ENCODE data around the gene STON1. TPM values are rescaled to one million over a fixed set of nuclear protein-coding genes. Genes with fewer than 3 reads are reported as not detected.
"Not testable (repeated sequence)": the region's sequence is repeated elsewhere in the genome, so short reads cannot be mapped to it uniquely, and the experiment has no call there.

The STON1 gene
- total RNA-seq, 6 experiments from 2014 or later, result 1.1 to 4.3 (median 1.6) TPM

DNA sequence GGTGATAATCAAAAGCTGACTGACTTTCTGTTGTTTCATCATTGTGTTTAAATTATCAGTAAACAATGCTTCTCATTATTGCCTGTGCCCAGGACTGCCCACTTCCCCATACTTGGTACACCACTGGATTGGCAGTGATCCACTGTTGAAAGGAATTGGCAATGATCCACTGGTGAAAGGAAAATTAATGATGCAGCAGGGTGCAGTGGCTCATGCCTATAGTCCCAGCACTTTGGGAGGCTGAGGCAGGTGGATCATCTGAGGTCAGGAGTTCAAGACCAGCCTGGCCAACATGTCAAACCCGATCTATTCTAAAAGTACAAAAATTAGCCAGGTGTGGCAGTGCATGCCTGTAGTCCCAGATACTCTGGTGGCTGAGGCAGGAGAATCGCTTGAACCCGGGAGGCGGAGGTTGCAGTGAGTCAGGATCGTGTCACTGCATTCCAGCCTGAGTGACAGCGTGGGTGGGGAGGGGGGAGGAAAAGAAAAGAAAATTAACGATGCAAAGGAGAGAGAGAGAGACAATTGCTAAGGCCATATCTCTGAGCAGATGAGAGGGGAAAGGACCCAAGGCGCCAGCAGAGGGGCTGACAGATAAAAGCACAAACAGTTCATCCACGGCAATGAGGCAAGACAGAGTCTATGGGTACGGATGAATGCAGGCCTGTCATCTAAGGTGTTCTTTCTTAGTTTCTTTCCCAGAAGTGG, 77.5 kb downstream of the STON1 start:
- WGBS (ENCODE audit: insufficient coverage, low coverage, low lambda C conversion rate, missing lambda C conversion rate), result 70% methylated on average over 9 of the region's 10 CpGs
- DNase-seq (no peak), ATAC-seq (no peak)
- TF ChIP-seq, protein P1, sequence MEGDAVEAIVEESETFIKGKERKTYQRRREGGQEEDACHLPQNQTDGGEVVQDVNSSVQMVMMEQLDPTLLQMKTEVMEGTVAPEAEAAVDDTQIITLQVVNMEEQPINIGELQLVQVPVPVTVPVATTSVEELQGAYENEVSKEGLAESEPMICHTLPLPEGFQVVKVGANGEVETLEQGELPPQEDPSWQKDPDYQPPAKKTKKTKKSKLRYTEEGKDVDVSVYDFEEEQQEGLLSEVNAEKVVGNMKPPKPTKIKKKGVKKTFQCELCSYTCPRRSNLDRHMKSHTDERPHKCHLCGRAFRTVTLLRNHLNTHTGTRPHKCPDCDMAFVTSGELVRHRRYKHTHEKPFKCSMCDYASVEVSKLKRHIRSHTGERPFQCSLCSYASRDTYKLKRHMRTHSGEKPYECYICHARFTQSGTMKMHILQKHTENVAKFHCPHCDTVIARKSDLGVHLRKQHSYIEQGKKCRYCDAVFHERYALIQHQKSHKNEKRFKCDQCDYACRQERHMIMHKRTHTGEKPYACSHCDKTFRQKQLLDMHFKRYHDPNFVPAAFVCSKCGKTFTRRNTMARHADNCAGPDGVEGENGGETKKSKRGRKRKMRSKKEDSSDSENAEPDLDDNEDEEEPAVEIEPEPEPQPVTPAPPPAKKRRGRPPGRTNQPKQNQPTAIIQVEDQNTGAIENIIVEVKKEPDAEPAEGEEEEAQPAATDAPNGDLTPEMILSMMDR (IDR thresholded peaks at IDR 0.05), result no peak
- TF ChIP-seq POLR2A (IDR thresholded peaks at IDR 0.05), result no peak
- Histone ChIP-seq H3K36me3 (no peaks in the 10 kb centered on the region), H3K27me3 (no peaks in the 10 kb centered on the region), H3K4me1 (no peaks in the 10 kb centered on the region), H3K9me3 (no peaks in the 10 kb centered on the region), H3K27ac (no peak overlapping the region), H3K4me3 (no peak overlapping the region)
- intact Hi-C loops (cut with DNase I), result no loop called here

DNA sequence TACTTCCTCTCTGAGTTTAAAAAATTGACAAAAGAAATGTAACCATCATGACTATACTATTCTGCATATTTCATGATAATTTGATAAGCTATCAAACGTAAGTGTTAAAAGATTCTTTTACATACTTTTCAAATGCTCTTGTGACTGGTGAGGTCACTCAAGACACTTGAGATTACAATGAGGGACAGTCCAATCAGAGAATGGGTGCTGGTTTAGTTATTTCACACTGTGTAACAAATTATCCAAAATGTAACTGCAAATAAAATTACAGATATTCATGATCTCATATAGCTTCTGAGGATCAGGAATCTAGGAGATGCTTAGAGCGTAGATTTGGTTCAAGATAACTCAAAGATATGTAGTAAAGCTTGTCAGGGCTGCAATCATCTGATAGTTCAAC, 83.3 kb downstream of the STON1 start:
- no peak for TF ChIP-seq POLR2A (IDR thresholded peaks at IDR 0.05)
- TF ChIP-seq, protein P1 (IDR thresholded peaks at IDR 0.05), result no peak
- no peaks in the 10 kb centered on the region for H3K9me3 ChIP-seq
- no peak for DNase-seq
- no peak overlapping the region for H3K4me3 ChIP-seq
- intact Hi-C loops (cut with DNase I), result no loop called here
- no peaks in the 10 kb centered on the region for H3K4me1 ChIP-seq
- H3K27ac ChIP-seq, result no peak overlapping the region
- H3K36me3 ChIP-seq, result no peaks in the 10 kb centered on the region
- WGBS (ENCODE audit: insufficient coverage, low coverage, low lambda C conversion rate, missing lambda C conversion rate), result 60% methylated on average over 2 of the region's 2 CpGs
- no peaks in the 10 kb centered on the region for H3K27me3 ChIP-seq
- ATAC-seq, result no peak

- ATAC-seq; intact Hi-C loops (cut with DNase I); DNase-seq; H3K4me3 ChIP-seq; H3K36me3 ChIP-seq; H3K9me3 ChIP-seq; H3K27me3 ChIP-seq; H3K27ac ChIP-seq; H3K4me1 ChIP-seq: not testable (repeated sequence)
- no CpG with 5 or more reads among the region's 35 CpGs for WGBS (ENCODE audit: insufficient coverage, low coverage, low lambda C conversion rate, missing lambda C conversion rate)
These were observed 84.6 kb downstream of the STON1 start for GRCh38 chr2:48614581-48614980.

GRCh38 chr2:48617618-48618017, 87.7 kb downstream of the STON1 start, which contains the start of gene GTF2A1L:
Gene GTF2A1L (plus strand): TSS chr2:48617856. CDS start chr2:48617875, 19 bp downstream.
- Histone ChIP-seq H3K27me3 (no peaks in the 10 kb centered on the region), H3K27ac (no peak within 1 kb of the TSS), H3K4me1 (no peaks in the 10 kb centered on the region), H3K36me3 (no peaks in the 10 kb centered on the region), H3K4me3 (no peak within 1 kb of the TSS), H3K9me3 (no peaks in the 10 kb centered on the region)
- TF ChIP-seq POLR2A (IDR thresholded peaks at IDR 0.05), result no peak
- TF ChIP-seq, protein P1 (IDR thresholded peaks at IDR 0.05), result no peak
- ATAC-seq, result no peak
- DNase-seq, result no peak
- WGBS (ENCODE audit: insufficient coverage, low coverage, low lambda C conversion rate, missing lambda C conversion rate), result 59% methylated on average over 21 of the region's 26 CpGs
- intact Hi-C loops (cut with DNase I), result no loop called here

DNA sequence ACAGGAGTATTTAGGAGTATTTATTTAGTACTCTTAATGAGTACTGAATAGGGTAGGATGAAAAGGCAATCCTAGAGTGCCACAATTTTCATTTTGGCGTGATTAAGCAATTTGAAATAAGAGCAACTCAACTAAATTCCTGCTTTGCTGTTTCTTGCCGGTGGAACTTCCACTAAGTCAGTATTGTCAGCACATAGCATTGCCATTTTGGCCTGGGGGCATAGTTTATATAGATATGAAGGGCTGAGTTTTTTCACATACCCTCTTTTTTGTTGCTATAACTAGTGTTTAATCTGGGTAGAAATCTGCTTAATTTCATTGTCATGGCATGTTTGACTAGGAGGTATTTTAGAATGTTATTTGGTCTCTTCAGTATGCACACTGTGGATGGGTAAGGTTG, 89.6 kb downstream of the STON1 start:
- TF ChIP-seq POLR2A (IDR thresholded peaks at IDR 0.05), result no peak
- TF ChIP-seq, protein P1 (IDR thresholded peaks at IDR 0.05), result no peak
- H3K27me3 ChIP-seq, result no peaks in the 10 kb centered on the region
- H3K4me1 ChIP-seq, result no peaks in the 10 kb centered on the region
- H3K4me3 ChIP-seq, result no peak overlapping the region
- intact Hi-C loops (cut with DNase I), result no loop called here
- DNase-seq (no peak), ATAC-seq (no peak)
- 85% methylated on average over 2 of the region's 2 CpGs for WGBS (ENCODE audit: insufficient coverage, low coverage, low lambda C conversion rate, missing lambda C conversion rate)
- no peak overlapping the region for H3K27ac ChIP-seq
- H3K9me3 ChIP-seq, result no peaks in the 10 kb centered on the region
- no peaks in the 10 kb centered on the region for H3K36me3 ChIP-seq

All from right lobe of liver (tissue), 6 donors.